Liver (tissue), 9 donors: ENCODE measurements around the gene GPR180. TPM values are rescaled to one million over a fixed set of nuclear protein-coding genes. Genes with fewer than 3 reads are reported as not detected.

Experiments
- DNase-seq: peaks from one replicate; pipeline ENCODE4 v3.0.0-alpha.2; 2017; ENCODE audit warnings: low spot score
- H3K27ac ChIP-seq, 2 donors: one replicate each; pipeline ENCODE4 v1.7.0; 2013; ENCODE audit warnings: inconsistent platforms in 2 of 2, low read length in 2 of 2, control low read depth in 1 of 2, low read depth in 1 of 2, mild to moderate bottlenecking in 1 of 2
- H3K27me3 ChIP-seq, 4 donors: one replicate each; pipeline versions ENCODE4 v1.6.1 to v1.7.0; 2013; ENCODE audit warnings: low read length in 3 of 4, inconsistent platforms in 1 of 4, mild to moderate bottlenecking in 1 of 4, moderate library complexity in 1 of 4; ENCODE audit not compliant: control insufficient read depth in 4 of 4, insufficient read depth in 4 of 4
- H3K36me3 ChIP-seq, 4 donors: one replicate each; pipeline versions ENCODE4 v1.6.1 to v1.7.0; 2013; ENCODE audit warnings: low read length in 3 of 4, mild to moderate bottlenecking in 3 of 4, low read depth in 1 of 4, moderate library complexity in 1 of 4; ENCODE audit not compliant: control insufficient read depth in 4 of 4, insufficient read depth in 3 of 4
- H3K4me1 ChIP-seq, 4 donors: one replicate each; pipeline versions ENCODE4 v1.6.1 to v1.7.0; 2013; ENCODE audit warnings: low read length in 3 of 4, mild to moderate bottlenecking in 3 of 4, moderate library complexity in 1 of 4; ENCODE audit not compliant: control insufficient read depth in 4 of 4, insufficient read depth in 4 of 4
- H3K4me3 ChIP-seq, 3 donors: one replicate each; pipeline versions ENCODE4 v1.6.1 to v1.7.0; 2013; ENCODE audit warnings: low read length in 3 of 3, control low read depth in 1 of 3, low read depth in 1 of 3, mild to moderate bottlenecking in 1 of 3
- H3K9ac ChIP-seq, 2 donors: one replicate each; pipeline ENCODE4 v1.7.0; 2013; ENCODE audit warnings: low read length in 2 of 2, mild to moderate bottlenecking in 2 of 2, moderate library complexity in 2 of 2, control low read depth in 1 of 2, low read depth in 1 of 2
- H3K9me3 ChIP-seq, 4 donors: one replicate each; pipeline versions ENCODE4 v1.6.1 to v1.7.0; 2013; ENCODE audit warnings: low read length in 3 of 4; ENCODE audit not compliant: control insufficient read depth in 4 of 4
- CTCF ChIP-seq: fragments of 150-350 bp; IDR thresholded peaks from 2 replicates; pipeline ENCODE4 v1.5.1; 2017; ENCODE audit warnings: improper control_type of control experiment, low read depth, low read length; ENCODE audit not compliant: missing input control
- EGR1 ChIP-seq, 2 donors: IDR thresholded peaks; 2 replicates each; pipeline ENCODE4 v1.6.1; 2016 to 2018; ENCODE audit warnings: antibody characterized with exemption in 2 of 2, low read depth in 2 of 2
- FOXA2 ChIP-seq: IDR thresholded peaks from 2 replicates; pipeline ENCODE4 v1.6.1; 2016; ENCODE audit warnings: antibody characterized with exemption
- GABPA ChIP-seq, 2 donors: IDR thresholded peaks in 1 of 2; conservative IDR thresholded peaks in 1 of 2; 2 replicates each; pipeline ENCODE4 v1.6.1; 2016; ENCODE audit warnings: antibody characterized with exemption in 2 of 2, mild to moderate bottlenecking in 1 of 2, moderate library complexity in 1 of 2
- HNF4A ChIP-seq, 2 donors: conservative IDR thresholded peaks; 2 replicates each; pipeline ENCODE4 v1.6.1; 2016; ENCODE audit warnings: antibody characterized with exemption in 2 of 2, mild to moderate bottlenecking in 2 of 2
- HNF4G ChIP-seq: IDR thresholded peaks from 2 replicates; pipeline ENCODE4 v1.6.1; 2016; ENCODE audit warnings: antibody characterized with exemption
- NR2F2 ChIP-seq: IDR thresholded peaks from 2 replicates; pipeline ENCODE4 v1.6.1; 2016; ENCODE audit warnings: antibody characterized with exemption
- RAD21 ChIP-seq, 2 donors: IDR thresholded peaks; 2 replicates each; pipeline ENCODE4 v1.6.1; 2016; ENCODE audit warnings: antibody characterized with exemption in 2 of 2, mild to moderate bottlenecking in 2 of 2
- REST ChIP-seq: IDR thresholded peaks from 2 replicates; pipeline ENCODE4 v1.6.1; 2016; ENCODE audit warnings: antibody characterized with exemption, mild to moderate bottlenecking
- TAF1 ChIP-seq: conservative IDR thresholded peaks from 2 replicates; pipeline ENCODE4 v1.6.1; 2016; ENCODE audit warnings: antibody characterized with exemption, mild to moderate bottlenecking
- YY1 ChIP-seq: IDR thresholded peaks from 2 replicates; pipeline ENCODE4 v1.6.1; 2016; ENCODE audit warnings: antibody characterized with exemption, mild to moderate bottlenecking
- WGBS: extraction: QIAGEN DNeasy Blood & Tissue Kit; methylation state at CpG from one replicate; pipeline ENCODE4 v1.1.7; 2013; 5-methylcytosine and 5-hydroxymethylcytosine counted together
- polyA plus RNA-seq, 2 donors: library from polyadenylated mRNA; stranded (reverse) in 1 of 2; unstranded in 1 of 2; fragments of 200-250 nt in 1 of 2; fragments of >200 nt in 1 of 2; fragmentation: Nextera tagmentation in 1 of 2; extraction: Ambion mirVana in 1 of 2; gene quantifications; one replicate each; pipeline versions ENCODE4 v1.2.1 to v1.2.3, GENCODE V29; 2013 to 2015
- total RNA-seq, 2 donors: library from RNA; depleted of rRNA; stranded (reverse); fragments of >200 nt; gene quantifications; one replicate each; pipeline ENCODE4 v1.2.3, GENCODE V29; 2014
- TF ChIP-seq, protein P1 (sequence below): IDR thresholded peaks from 2 replicates; pipeline ENCODE4 v1.6.1; 2016; ENCODE audit warnings: antibody characterized with exemption
- donor health status: healthy.
- donor health status: healthy.
- donor health status: healthy.
- donor health status: healthy.
- donor health status: healthy.

GPR180 gene
- total and polyA plus RNA-seq, 4 donors: 2.1 to 8.3 (median 2.8) TPM

DNA sequence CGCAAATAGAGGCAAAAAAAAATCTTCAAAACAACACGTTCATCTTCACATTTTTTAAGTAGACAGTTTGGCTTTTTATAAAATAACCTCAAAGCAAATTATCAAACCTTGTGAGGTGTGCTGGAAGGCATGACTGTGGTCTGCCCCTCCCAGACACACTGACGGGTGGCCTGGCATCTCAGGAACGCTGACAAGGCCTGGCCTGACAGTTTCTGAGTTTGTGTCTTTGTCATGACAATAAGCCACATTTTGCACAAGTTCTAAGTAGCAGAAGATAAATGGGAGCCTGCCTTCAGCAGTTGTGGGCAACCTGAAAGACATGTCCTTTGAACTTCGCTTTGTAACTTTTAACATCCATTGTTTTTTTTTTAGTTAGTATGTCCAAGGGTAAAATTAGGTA lies 72.2 kb downstream of the GPR180 start:
- TF ChIP-seq EGR1 (IDR thresholded peaks at IDR 0.05; ENCODE audit: low read depth in 2 of 2): no peak
- 58% methylated on average over 5 of the region's 5 CpGs for WGBS

GRCh38 chr13:94674609-94675348 lies 73.1 kb downstream of the GPR180 start:
- TF ChIP-seq RAD21 (IDR thresholded peaks at IDR 0.05): peak; percentile 77 to 79
- no peak for TF ChIP-seq YY1
- peak; percentile 52 for TF ChIP-seq CTCF
- TF ChIP-seq TAF1: no peak
- Histone ChIP-seq H3K9ac (no peak overlapping the region), H3K27me3 (no peaks in the 10 kb centered on the region), H3K36me3 (no peaks in the 10 kb centered on the region), H3K9me3 (no peaks in the 10 kb centered on the region), H3K27ac (no peak overlapping the region), H3K4me3 (no peak overlapping the region), H3K4me1 (no peaks in the 10 kb centered on the region)
- peak; percentile 78 for DNase-seq
- 22% methylated on average over 5 of the region's 5 CpGs for WGBS

More for the DNA sequence above, 72.2 kb downstream of the GPR180 start:
- no peaks in the 10 kb centered on the region for H3K36me3 ChIP-seq
- H3K4me1 ChIP-seq: no peaks in the 10 kb centered on the region
- H3K4me3 ChIP-seq: no peak overlapping the region
- no peak overlapping the region for H3K9ac ChIP-seq
- no peak overlapping the region for H3K27ac ChIP-seq
- no peaks in the 10 kb centered on the region for H3K9me3 ChIP-seq
- DNase-seq: no peak
- no peaks in the 10 kb centered on the region for H3K27me3 ChIP-seq

DNA sequence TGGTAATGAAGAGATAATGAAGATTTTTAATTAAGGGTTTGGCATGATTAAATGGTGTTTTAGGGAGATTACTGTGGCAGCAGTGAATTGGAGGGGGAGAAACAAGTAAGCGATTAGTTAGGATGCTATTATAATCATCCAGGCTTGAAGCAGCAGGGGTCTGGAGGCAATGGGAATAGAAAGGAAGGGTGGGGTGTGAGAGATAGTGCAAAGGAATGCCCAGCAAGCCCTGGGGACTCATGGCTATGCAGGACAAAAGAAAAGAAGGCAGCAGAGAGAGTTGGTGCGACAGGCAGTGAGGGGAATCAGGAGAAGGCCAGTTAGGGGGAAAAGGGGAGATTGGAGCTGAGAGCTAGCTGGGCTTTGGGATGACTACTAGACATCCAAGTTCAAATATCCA lies 76.1 kb downstream of the GPR180 start:
- 81% methylated on average over 2 of the region's 2 CpGs for WGBS
- no peaks in the 10 kb centered on the region for H3K9me3 ChIP-seq
- H3K27me3 ChIP-seq: no peaks in the 10 kb centered on the region
- H3K27ac ChIP-seq: no peak overlapping the region
- DNase-seq: no peak
- H3K9ac ChIP-seq: no peak overlapping the region
- no peaks in the 10 kb centered on the region for H3K36me3 ChIP-seq
- no peaks in the 10 kb centered on the region for H3K4me1 ChIP-seq
- TF ChIP-seq HNF4A (conservative IDR thresholded peaks at IDR 0.05): no peak
- TF ChIP-seq GABPA (IDR thresholded peaks at IDR 0.05 in 1 of 2, conservative IDR thresholded peaks at IDR 0.05 in 1 of 2): no peak
- no peak for TF ChIP-seq HNF4G
- TF ChIP-seq, protein P1, sequence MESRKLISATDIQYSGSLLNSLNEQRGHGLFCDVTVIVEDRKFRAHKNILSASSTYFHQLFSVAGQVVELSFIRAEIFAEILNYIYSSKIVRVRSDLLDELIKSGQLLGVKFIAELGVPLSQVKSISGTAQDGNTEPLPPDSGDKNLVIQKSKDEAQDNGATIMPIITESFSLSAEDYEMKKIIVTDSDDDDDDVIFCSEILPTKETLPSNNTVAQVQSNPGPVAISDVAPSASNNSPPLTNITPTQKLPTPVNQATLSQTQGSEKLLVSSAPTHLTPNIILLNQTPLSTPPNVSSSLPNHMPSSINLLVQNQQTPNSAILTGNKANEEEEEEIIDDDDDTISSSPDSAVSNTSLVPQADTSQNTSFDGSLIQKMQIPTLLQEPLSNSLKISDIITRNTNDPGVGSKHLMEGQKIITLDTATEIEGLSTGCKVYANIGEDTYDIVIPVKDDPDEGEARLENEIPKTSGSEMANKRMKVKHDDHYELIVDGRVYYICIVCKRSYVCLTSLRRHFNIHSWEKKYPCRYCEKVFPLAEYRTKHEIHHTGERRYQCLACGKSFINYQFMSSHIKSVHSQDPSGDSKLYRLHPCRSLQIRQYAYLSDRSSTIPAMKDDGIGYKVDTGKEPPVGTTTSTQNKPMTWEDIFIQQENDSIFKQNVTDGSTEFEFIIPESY: no peak
- TF ChIP-seq RAD21 (IDR thresholded peaks at IDR 0.05): no peak
- TF ChIP-seq FOXA2: no peak
- TF ChIP-seq REST: no peak
- no peak for TF ChIP-seq NR2F2
- no peak for TF ChIP-seq YY1
- H3K4me3 ChIP-seq: no peak overlapping the region
